GM10248 (cell line): ENCODE results near the gene PCSK1.

Experiments used
- CTCF ChIA-PET: fragments of 300-600 bp; sonication (Branson Sonifier 250); formaldehyde crosslinking; extraction: SDS; loops from one replicate; lab custom pipeline; 2021; ENCODE audit warnings: antibody characterized with exemption; lab: Yijun Ruan, JAX
- POLR2A ChIA-PET: fragments of 350-650 bp; sonication (Branson Sonifier 250); formaldehyde crosslinking; extraction: SDS; loops from one replicate; lab custom pipeline; 2020; ENCODE audit warnings: antibody characterized with exemption; lab: Yijun Ruan, JAX
- DNase-seq: peaks from one replicate; pipeline ENCODE4 v3.0.0; 2012; ENCODE audit errors: extremely low spot score
- TF ChIP-seq, protein P1 (sequence below): IDR thresholded peaks from 2 replicates; pipeline ENCODE4 v1.5.1; 2012; ENCODE audit warnings: mild to moderate bottlenecking, low read depth; ENCODE audit errors: extremely low read depth, missing control alignments, control extremely low read depth

The PCSK1 gene

DNA sequence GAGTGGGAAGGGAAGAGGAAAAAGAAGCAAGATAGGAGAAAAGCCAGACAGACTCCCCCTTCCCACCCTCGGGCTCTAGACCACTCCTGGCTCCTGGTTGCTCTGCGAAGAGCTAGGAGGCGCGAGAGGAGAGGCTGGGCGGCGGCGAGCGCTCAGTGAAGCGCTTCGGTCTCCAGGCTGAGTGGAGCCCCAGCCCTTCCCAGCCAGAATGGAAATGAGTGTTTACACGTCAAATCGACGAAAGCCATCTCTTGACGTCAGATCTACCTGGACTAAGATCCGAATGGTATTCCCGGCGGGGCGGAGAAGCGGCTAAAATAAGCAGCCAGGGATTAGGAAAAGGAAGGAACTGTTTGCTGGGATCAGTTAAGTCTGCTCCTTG, at the start of gene PCSK1:
Gene PCSK1, minus strand, starts transcription at position 183 of the 382 bp plus-strand sequence. CDS start 206 bp downstream, outside the sequence.
- CTCF ChIA-PET, result no interaction called here
- TF ChIP-seq, protein P1, sequence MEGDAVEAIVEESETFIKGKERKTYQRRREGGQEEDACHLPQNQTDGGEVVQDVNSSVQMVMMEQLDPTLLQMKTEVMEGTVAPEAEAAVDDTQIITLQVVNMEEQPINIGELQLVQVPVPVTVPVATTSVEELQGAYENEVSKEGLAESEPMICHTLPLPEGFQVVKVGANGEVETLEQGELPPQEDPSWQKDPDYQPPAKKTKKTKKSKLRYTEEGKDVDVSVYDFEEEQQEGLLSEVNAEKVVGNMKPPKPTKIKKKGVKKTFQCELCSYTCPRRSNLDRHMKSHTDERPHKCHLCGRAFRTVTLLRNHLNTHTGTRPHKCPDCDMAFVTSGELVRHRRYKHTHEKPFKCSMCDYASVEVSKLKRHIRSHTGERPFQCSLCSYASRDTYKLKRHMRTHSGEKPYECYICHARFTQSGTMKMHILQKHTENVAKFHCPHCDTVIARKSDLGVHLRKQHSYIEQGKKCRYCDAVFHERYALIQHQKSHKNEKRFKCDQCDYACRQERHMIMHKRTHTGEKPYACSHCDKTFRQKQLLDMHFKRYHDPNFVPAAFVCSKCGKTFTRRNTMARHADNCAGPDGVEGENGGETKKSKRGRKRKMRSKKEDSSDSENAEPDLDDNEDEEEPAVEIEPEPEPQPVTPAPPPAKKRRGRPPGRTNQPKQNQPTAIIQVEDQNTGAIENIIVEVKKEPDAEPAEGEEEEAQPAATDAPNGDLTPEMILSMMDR, result no peak
- POLR2A ChIA-PET, result no interaction called here
- DNase-seq, result no peak

DNA sequence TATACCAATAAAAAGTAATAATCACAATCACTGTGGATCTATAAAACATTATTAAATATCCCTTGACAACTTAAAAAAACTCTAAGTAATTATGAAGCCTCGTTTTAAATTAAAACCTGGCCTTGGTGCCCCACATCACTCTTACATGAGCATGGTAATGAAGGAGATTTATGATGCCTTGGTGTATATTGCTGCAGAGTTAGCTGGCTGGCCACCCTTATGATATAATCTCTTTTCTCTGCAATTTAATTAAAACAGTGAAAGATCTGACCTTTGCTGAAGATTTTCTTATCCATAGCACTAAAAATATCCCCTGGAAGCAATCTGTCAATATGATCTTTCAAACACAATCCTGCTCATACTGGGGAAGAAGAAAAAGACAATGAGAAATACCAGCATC, 48.8 kb upstream of the PCSK1 start:
- TF ChIP-seq, protein P1, result no peak
- ChIA-PET POLR2A (no interaction called here), CTCF (no interaction called here)
- DNase-seq, result no peak

DNA sequence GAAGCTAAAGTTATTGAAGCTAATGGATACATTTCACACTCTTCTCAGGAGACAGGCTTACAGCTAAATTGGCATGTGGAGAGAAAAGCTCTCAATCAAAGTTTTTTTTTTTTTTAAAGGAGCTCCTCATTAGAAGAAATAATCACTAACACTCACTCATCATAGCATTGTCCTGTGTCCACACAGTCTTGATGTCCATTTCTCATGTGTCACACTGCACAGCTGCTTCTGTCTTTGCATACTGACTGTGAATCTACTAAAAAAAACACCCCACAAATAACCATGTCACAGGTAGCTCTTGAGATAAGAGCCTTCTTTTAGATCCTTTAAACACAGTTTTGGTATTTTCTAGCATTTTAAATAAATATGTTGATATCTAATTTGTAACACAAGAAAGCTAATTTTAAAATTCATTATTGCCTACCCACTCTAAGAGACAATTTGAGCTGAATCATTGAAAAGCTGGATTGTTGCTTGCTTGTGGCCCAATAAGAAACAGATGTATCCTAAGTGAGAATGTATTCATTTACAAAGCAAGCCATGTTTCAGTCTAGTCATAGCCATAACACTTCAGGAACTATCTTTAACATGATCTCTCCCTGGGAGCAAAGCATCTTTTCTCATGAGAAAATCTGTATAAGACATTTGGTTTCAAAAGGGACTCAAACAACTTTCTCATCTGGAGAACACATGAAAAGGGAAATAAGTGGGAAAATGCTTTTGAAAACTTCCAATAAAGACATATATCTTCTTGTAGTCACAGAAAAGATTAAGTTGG, 48.1 kb upstream of the PCSK1 start:
- ChIA-PET POLR2A (no interaction called here), CTCF (interaction anchor here (0.8 to 1.2 kb wide), 2 partner anchors 15 to 25 kb away, joined by 3 read pairs; no protein-coding TSS in a partner anchor)
- TF ChIP-seq, protein P1, result no peak
- DNase-seq, result no peak

DNA sequence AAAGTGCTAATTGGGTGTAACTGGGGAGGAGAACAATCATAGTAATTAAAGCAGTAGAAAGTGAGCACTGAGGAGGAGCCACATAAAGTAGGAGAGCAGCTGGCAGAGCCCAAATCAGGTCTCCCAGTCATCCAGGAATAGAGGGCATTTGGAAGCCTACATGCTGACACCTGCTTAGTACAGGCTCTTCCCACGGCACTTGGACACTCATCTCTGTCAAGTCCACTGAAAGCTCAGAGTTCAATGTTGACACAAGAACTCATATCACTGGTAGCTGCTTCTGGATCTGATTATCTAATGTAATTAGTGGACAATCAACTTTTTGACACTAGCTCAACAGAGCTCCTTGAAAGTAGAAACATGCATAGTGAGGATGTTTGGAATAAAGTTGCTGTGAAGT, 45.9 kb upstream of the PCSK1 start:
- CTCF ChIA-PET, result interaction anchor here (1.4 kb wide), 2 partner anchors 10 to 18 kb away, joined by 3 to 4 read pairs; no protein-coding TSS in a partner anchor
- no peak for DNase-seq
- POLR2A ChIA-PET, result no interaction called here
- TF ChIP-seq, protein P1, result no peak

DNA sequence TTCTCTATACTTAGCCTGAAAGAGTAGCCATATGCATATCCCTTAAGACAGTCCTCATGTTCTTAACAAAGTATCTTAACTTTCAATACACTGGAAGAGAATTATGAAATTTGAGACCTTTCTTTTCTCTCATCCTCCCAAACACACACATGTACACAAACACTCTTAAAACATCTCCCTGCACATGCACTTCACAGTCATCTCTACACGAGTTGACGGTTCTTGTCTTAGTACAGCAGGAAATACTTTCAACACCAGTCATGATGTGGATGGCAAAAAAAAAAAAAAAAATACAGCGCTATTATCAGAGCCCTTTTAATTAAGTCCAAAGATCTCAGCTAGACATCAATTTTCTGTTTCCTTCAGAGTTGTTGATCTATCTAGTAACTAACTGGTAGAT, 43.6 kb upstream of the PCSK1 start:
- no peak for DNase-seq
- TF ChIP-seq, protein P1, result no peak
- CTCF ChIA-PET, result no interaction called here
- POLR2A ChIA-PET, result interaction anchor here (0.6 kb wide), 1 partner anchor 18 kb away, joined by 3 read pairs; no protein-coding TSS in a partner anchor

DNA sequence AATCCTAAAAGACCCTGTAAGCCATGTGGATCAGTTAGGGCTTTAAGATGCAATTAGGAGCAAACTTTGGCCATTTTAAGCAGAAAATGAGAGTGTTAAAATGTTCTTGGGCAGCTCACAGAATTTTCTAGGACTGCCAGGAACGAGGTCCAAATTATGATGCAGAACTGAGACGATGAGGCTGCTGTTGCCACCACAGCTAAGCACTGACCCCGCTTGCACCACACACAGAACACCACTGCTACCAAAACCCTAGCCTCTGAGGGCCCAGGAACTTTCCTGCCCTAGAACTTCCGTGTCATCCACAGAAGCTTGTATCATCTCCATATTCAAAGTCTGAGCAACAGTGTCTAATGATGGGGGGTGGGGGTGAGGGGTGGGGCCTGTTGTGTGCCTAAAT, 41.0 kb upstream of the PCSK1 start:
- CTCF ChIA-PET, result interaction anchor here (0.9 kb wide), 1 partner anchor 11 kb away, joined by 3 read pairs; no protein-coding TSS in a partner anchor
- TF ChIP-seq, protein P1, result no peak
- DNase-seq, result no peak
- POLR2A ChIA-PET, result no interaction called here
